HUES64 (cell line): ENCODE data around the gene MLXIPL.

Source experiments
- H3K27ac ChIP-seq: 2 replicates; pipeline ENCODE4 v1.7.0; 2013; ENCODE audit warnings: low read depth, low read length, inconsistent platforms
- H3K27me3 ChIP-seq: 2 replicates; pipeline ENCODE4 v1.6.1; 2013; ENCODE audit warnings: mild to moderate bottlenecking, low read length; ENCODE audit not compliant: insufficient read depth
- H3K36me3 ChIP-seq: 2 replicates; pipeline ENCODE4 v1.6.1; 2013; ENCODE audit warnings: mild to moderate bottlenecking, low read length; ENCODE audit not compliant: insufficient read depth
- H3K4me1 ChIP-seq: 2 replicates; pipeline ENCODE4 v1.6.1; 2013; ENCODE audit warnings: mild to moderate bottlenecking, low read length, moderate library complexity; ENCODE audit not compliant: insufficient read depth
- H3K4me3 ChIP-seq: 2 replicates; pipeline ENCODE4 v1.5.1; 2013; ENCODE audit warnings: mild to moderate bottlenecking, low read length, moderate library complexity
- H3K9ac ChIP-seq: 2 replicates; pipeline ENCODE4 v1.6.1; 2013; ENCODE audit warnings: mild to moderate bottlenecking, low read depth, low read length
- H3K9me3 ChIP-seq: 2 replicates; pipeline ENCODE4 v1.6.1; 2013; ENCODE audit warnings: low read depth, low read length; ENCODE audit not compliant: insufficient read depth
- WGBS: fragments of 150-250, 120-280 bp; methylation state at CpG from one replicate; pipeline ENCODE4 v1.1.7; 2013; ENCODE audit warnings: missing lambda C conversion rate; 5-methylcytosine and 5-hydroxymethylcytosine counted together

MLXIPL gene

GRCh38 chr7:73642834-73643233 is 18.5 kb upstream of the MLXIPL start:
- H3K9ac ChIP-seq, result no peak overlapping the region
- 88% methylated on average over 2 of the region's 2 CpGs for WGBS

GRCh38 chr7:73638911-73639310 is 14.6 kb upstream of the MLXIPL start:
- no peak overlapping the region for H3K9ac ChIP-seq
- no peaks in the 10 kb centered on the region for H3K27me3 ChIP-seq
- peaks cover 6% of the 10 kb centered on the region; the same call in 1 of the 2 replicates for H3K4me1 ChIP-seq
- 62% methylated on average over 3 of the region's 3 CpGs for WGBS
- no peaks in the 10 kb centered on the region for H3K36me3 ChIP-seq
- no peaks in the 10 kb centered on the region for H3K9me3 ChIP-seq
- H3K27ac ChIP-seq, result no peak overlapping the region
- no peak overlapping the region for H3K4me3 ChIP-seq

More at GRCh38 chr7:73642834-73643233, 18.5 kb upstream of the MLXIPL start:
- H3K27ac ChIP-seq, result no peak overlapping the region
- peaks cover 21% of the 10 kb centered on the region for H3K27me3 ChIP-seq
- no peaks in the 10 kb centered on the region for H3K9me3 ChIP-seq
- no peaks in the 10 kb centered on the region for H3K36me3 ChIP-seq
- 0 out of 2 replicates have a peak, but pooled peaks cover 6% of the 10 kb centered on the region for H3K4me1 ChIP-seq
- H3K4me3 ChIP-seq, result no peak overlapping the region

- Histone ChIP-seq H3K4me1 (peaks cover 6% of the 10 kb centered on the region; the same call in 1 of the 2 replicates), H3K9ac (no peak overlapping the region), H3K4me3 (no peak overlapping the region), H3K27ac (no peak overlapping the region), H3K36me3 (no peaks in the 10 kb centered on the region), H3K9me3 (no peaks in the 10 kb centered on the region), H3K27me3 (no peaks in the 10 kb centered on the region)
- 83% methylated on average over 8 of the region's 8 CpGs for WGBS
These were observed 11.3 kb upstream of the MLXIPL start for GRCh38 chr7:73635428-73636200.

GRCh38 chr7:73633844-73634243 is 9.5 kb upstream of the MLXIPL start:
- H3K4me3 ChIP-seq, result no peak overlapping the region
- H3K36me3 ChIP-seq, result no peaks in the 10 kb centered on the region
- peaks cover 6% of the 10 kb centered on the region; the same call in 1 of the 2 replicates for H3K4me1 ChIP-seq
- no peaks in the 10 kb centered on the region for H3K9me3 ChIP-seq
- no peaks in the 10 kb centered on the region for H3K27me3 ChIP-seq
- WGBS, result 90% methylated on average over 8 of the region's 8 CpGs
- H3K27ac ChIP-seq, result no peak overlapping the region
- H3K9ac ChIP-seq, result no peak overlapping the region

GRCh38 chr7:73633323-73633722 is 9.0 kb upstream of the MLXIPL start:
- Histone ChIP-seq H3K27me3 (peaks cover 5% of the 10 kb centered on the region; the same call in 1 of the 2 replicates), H3K27ac (no peak overlapping the region), H3K9me3 (no peaks in the 10 kb centered on the region), H3K4me1 (peaks cover 6% of the 10 kb centered on the region; the same call in 1 of the 2 replicates), H3K36me3 (no peaks in the 10 kb centered on the region), H3K9ac (no peak overlapping the region), H3K4me3 (no peak overlapping the region)
- WGBS, result 86% methylated on average over 7 of the region's 7 CpGs

- Histone ChIP-seq H3K4me3 (no peak overlapping the region), H3K9me3 (no peaks in the 10 kb centered on the region), H3K9ac (no peak overlapping the region), H3K27me3 (peaks cover 10% of the 10 kb centered on the region; the same call in 1 of the 2 replicates), H3K27ac (no peak overlapping the region), H3K4me1 (peaks cover 5% of the 10 kb centered on the region; the same call in 1 of the 2 replicates), H3K36me3 (no peaks in the 10 kb centered on the region)
- 35% methylated on average over 1 of the region's 1 CpG for WGBS
These were observed 7.2 kb upstream of the MLXIPL start for GRCh38 chr7:73631558-73631957.

- Histone ChIP-seq H3K4me1 (no peaks in the 10 kb centered on the region; the same call in 1 of the 2 replicates), H3K27ac (no peak overlapping the region), H3K4me3 (no peak overlapping the region), H3K27me3 (peaks cover 31% of the 10 kb centered on the region), H3K36me3 (no peaks in the 10 kb centered on the region), H3K9ac (no peak overlapping the region), H3K9me3 (no peaks in the 10 kb centered on the region)
- WGBS, result 87% methylated on average over 4 of the region's 4 CpGs
These were observed 4.2 kb upstream of the MLXIPL start for GRCh38 chr7:73628504-73628903.

- Histone ChIP-seq H3K4me3 (no peak overlapping the region), H3K27ac (no peak overlapping the region), H3K9ac (no peak overlapping the region), H3K4me1 (no peaks in the 10 kb centered on the region; the same call in 1 of the 2 replicates), H3K9me3 (no peaks in the 10 kb centered on the region), H3K36me3 (no peaks in the 10 kb centered on the region), H3K27me3 (peaks cover 45% of the 10 kb centered on the region)
- WGBS, result 45% methylated on average over 3 of the region's 3 CpGs
These were observed 2.5 kb upstream of the MLXIPL start for GRCh38 chr7:73626814-73627213.

GRCh38 chr7:73625276-73625675 is 954 bp upstream of the MLXIPL start:
- H3K36me3 ChIP-seq, result no peaks in the 10 kb centered on the region
- H3K9ac ChIP-seq, result no peak overlapping the region
- H3K27ac ChIP-seq, result no peak overlapping the region
- H3K9me3 ChIP-seq, result no peaks in the 10 kb centered on the region
- H3K4me1 ChIP-seq, result no peaks in the 10 kb centered on the region; the same call in 1 of the 2 replicates
- H3K4me3 ChIP-seq, result no peak overlapping the region
- peaks cover 49% of the 10 kb centered on the region for H3K27me3 ChIP-seq
- 90% methylated on average over 11 of the region's 11 CpGs for WGBS

GRCh38 chr7:73624669-73625001 is 313 bp upstream of the MLXIPL start:
- peak overlapping the region; percentile 76 for H3K4me3 ChIP-seq
- WGBS, result 43% methylated on average over 9 of the region's 9 CpGs
- peaks cover 49% of the 10 kb centered on the region for H3K27me3 ChIP-seq
- H3K27ac ChIP-seq, result no peak overlapping the region
- H3K4me1 ChIP-seq, result no peaks in the 10 kb centered on the region; the same call in 1 of the 2 replicates
- no peak overlapping the region for H3K9ac ChIP-seq
- no peaks in the 10 kb centered on the region for H3K9me3 ChIP-seq
- H3K36me3 ChIP-seq, result no peaks in the 10 kb centered on the region

GRCh38 chr7:73622909-73623797 is 1.2 kb downstream of the MLXIPL start:
- Histone ChIP-seq H3K27me3 (peaks cover 43% of the 10 kb centered on the region), H3K4me3 (peak overlapping the region; percentile 76), H3K4me1 (no peaks in the 10 kb centered on the region; the same call in 1 of the 2 replicates), H3K27ac (no peak overlapping the region), H3K36me3 (no peaks in the 10 kb centered on the region), H3K9me3 (no peaks in the 10 kb centered on the region), H3K9ac (no peak overlapping the region)
- 1% methylated on average over 58 of the region's 58 CpGs for WGBS
